GM12865 (cell line): ENCODE measurements around the gene CISD1.

Experiments
- DNase-seq: peaks from one replicate; pipeline ENCODE4 v3.0.0; 2010; ENCODE audit warnings: low read depth
- H3K4me3 ChIP-seq: 2 replicates; pipeline ENCODE4 v1.5.1; 2011; ENCODE audit warnings: mild to moderate bottlenecking, low read depth, low read length, control low read depth
- CTCF ChIP-seq: IDR thresholded peaks from 2 replicates; pipeline ENCODE4 v1.5.1; 2011; ENCODE audit warnings: low read length, control low read depth, low read depth, inconsistent platforms; ENCODE audit not compliant: insufficient read depth; ENCODE audit errors: missing control alignments

CISD1 gene

DNA sequence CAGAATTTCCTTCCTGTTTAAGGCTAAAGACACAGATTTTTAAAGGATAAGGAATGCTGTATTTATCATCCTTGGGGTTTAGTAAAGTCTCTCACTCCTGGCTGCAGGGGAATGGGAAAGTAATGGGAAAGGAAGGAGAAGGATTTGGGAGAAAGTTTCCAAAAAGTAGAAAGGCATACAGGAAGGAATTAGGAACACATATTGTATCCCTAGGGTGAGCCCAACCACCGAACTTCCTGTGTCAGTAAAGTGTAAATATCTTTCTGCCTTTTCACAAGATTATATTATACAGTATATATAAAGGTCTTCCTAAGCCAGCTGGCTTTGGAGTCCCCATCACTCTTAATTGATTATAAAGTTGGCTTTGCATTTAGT lies 53.9 kb downstream of the CISD1 start:
- no peak overlapping the region for H3K4me3 ChIP-seq
- no peak for DNase-seq
- TF ChIP-seq CTCF, result no peak

DNA sequence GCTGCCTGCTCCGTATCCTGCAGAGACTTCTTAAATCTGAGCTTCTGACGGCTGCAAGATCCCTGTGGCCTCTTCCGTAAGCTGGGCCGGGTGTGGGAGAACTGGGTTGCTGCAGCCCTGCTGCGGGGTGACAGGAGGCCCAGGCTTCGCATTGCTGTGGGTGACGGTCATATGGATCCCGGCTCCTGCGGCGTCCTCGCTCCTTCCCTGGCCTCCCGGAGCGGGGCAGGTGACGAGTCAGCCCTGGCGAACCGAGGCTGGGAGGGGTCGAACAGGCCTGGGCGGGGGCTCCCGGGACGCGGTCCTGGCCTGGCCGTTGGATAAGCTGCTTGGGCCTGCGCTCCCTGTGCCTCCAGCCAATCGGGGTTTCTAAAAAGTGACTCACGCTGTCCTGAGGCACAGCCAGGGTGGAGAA lies 58.0 kb downstream of the CISD1 start:
- no peak overlapping the region for H3K4me3 ChIP-seq
- no peak for DNase-seq
- no peak for TF ChIP-seq CTCF

GRCh38 chr10:58328233-58328632 lies 59.3 kb downstream of the CISD1 start:
- no peak for DNase-seq
- no peak for TF ChIP-seq CTCF
- no peak overlapping the region for H3K4me3 ChIP-seq

DNA sequence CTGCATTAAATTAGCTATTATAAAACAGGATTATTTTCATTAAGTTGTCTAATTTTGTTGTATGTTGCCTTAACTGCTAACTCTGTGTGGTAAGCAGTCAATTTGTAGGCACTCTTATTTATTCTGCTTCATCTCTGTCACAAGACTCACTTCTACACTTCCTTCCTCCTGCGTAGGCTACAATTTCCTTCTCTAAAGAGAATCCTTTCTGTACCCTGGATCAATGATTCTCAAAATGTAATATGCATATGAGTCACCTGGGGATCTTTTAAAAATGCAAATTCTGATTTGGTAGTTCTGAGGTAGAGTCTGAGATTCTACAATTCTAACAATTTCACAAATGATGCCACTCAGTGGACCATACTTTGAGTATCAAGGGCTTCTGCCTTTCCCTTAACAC lies 61.5 kb downstream of the CISD1 start:
- no peak for TF ChIP-seq CTCF
- DNase-seq, result no peak
- H3K4me3 ChIP-seq, result no peak overlapping the region

- TF ChIP-seq CTCF, result no peak
- no peak overlapping the region for H3K4me3 ChIP-seq
- no peak for DNase-seq
Observed at GRCh38 chr10:58331646-58332045, 62.7 kb downstream of the CISD1 start.

DNA sequence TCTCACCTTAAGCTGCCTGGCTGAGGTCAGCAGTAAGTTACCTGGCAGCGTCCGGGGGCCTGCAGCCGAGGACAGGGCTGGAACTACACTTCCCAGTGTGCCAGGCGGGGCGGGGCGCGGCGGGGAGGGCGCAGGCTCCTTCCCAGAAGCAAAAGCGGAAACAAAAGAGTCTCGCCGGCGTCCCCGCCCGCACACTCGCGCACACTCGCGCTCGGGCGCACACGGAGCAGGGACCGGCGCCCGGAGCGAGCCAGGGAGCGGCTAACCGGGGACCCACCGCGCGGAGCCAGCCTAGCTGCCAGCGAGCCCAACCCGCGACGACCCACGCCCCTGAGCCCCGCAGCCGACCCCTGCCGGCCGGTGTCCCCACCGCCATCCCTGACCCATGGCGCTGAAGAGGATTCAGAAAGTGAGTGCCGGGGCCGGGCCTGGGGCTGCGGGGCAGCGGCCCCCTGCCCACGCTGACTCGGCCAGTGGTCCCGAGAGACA lies 65.9 kb downstream of the CISD1 start, which contains the start of gene UBE2D1:
TSS of gene UBE2D1 (plus strand) at position 190 of the 489 bp plus-strand sequence. CDS start at position 386, 196 bp downstream.
- peak; percentile 89 for DNase-seq
- peak within 1 kb of the TSS; percentile 78 for H3K4me3 ChIP-seq
- TF ChIP-seq CTCF, result no peak

GRCh38 chr10:58335306-58336005 lies 66.5 kb downstream of the CISD1 start:
- TF ChIP-seq CTCF, result no peak
- H3K4me3 ChIP-seq, result peak overlapping the region; percentile 78
- peak; percentile 25 for DNase-seq
